Subcutaneous abdominal adipose tissue (tissue), 5 donors: ENCODE measurements around the gene DDTL.
A peak's percentile ranks its signal among the peaks of the same experiment; 100 is the strongest.

Source experiments
- H3K27ac ChIP-seq: one replicate; pipeline ENCODE4 v1.7.0; 2013; ENCODE audit warnings: low read depth, mild to moderate bottlenecking, inconsistent platforms, low read length, moderate library complexity
- H3K27me3 ChIP-seq, 5 donors: one replicate each; pipeline ENCODE4 v1.7.0; 2013; ENCODE audit warnings: low read length in 5 of 5, inconsistent platforms in 1 of 5; ENCODE audit not compliant: control insufficient read depth in 5 of 5, insufficient read depth in 4 of 5
- H3K36me3 ChIP-seq, 5 donors: one replicate each; pipeline ENCODE4 v1.7.0; 2013; ENCODE audit warnings: low read length in 5 of 5; ENCODE audit not compliant: control insufficient read depth in 5 of 5, insufficient read depth in 5 of 5
- H3K4me1 ChIP-seq, 5 donors: one replicate each; pipeline ENCODE4 v1.7.0; 2013; ENCODE audit warnings: low read length in 5 of 5, mild to moderate bottlenecking in 3 of 5, moderate library complexity in 1 of 5; ENCODE audit not compliant: control insufficient read depth in 5 of 5, insufficient read depth in 5 of 5
- H3K4me3 ChIP-seq, 5 donors: one replicate each; pipeline ENCODE4 v1.7.0; 2013; ENCODE audit warnings: low read length in 5 of 5, low read depth in 1 of 5
- H3K9ac ChIP-seq, 5 donors: one replicate each; pipeline ENCODE4 v1.7.0; 2013; ENCODE audit warnings: low read length in 5 of 5, mild to moderate bottlenecking in 4 of 5, moderate library complexity in 3 of 5
- H3K9me3 ChIP-seq, 5 donors: one replicate each; pipeline ENCODE4 v1.7.0; 2013; ENCODE audit warnings: low read length in 5 of 5; ENCODE audit not compliant: control insufficient read depth in 5 of 5
- donor health status: healthy.
- donor health status: healthy.
- donor health status: healthy.
- donor health status: healthy.
- donor health status: healthy.

Gene DDTL

GRCh38 chr22:24003887-24004286 lies 37.2 kb downstream of the DDTL start:
- no peaks in the 10 kb centered on the region for H3K9me3 ChIP-seq
- peaks cover 3 to 9% (median 8%) of the 10 kb centered on the region in 5 donors for H3K4me1 ChIP-seq
- H3K27me3 ChIP-seq = peaks cover 0 to 3% (median 0%) of the 10 kb centered on the region in 5 donors
- no peak overlapping the region for H3K27ac ChIP-seq
- no peak overlapping the region for H3K4me3 ChIP-seq
- no peaks in the 10 kb centered on the region for H3K36me3 ChIP-seq
- no peak overlapping the region for H3K9ac ChIP-seq

GRCh38 chr22:24005201-24005600 lies 38.5 kb downstream of the DDTL start, which contains the start of gene GSTT4:
TSS of gene GSTT4 (minus strand) at chr22:24005453. CDS start at chr22:24005356, 97 bp downstream.
- H3K4me1 ChIP-seq = peaks cover 3 to 9% (median 8%) of the 10 kb centered on the region in 5 donors
- H3K27me3 ChIP-seq = peaks cover 0 to 3% (median 0%) of the 10 kb centered on the region in 5 donors
- no peak within 1 kb of the TSS for H3K4me3 ChIP-seq
- H3K9ac ChIP-seq = peak within 1 kb of the TSS in 2 of 5 donors; percentile 8 to 18
- no peaks in the 10 kb centered on the region for H3K9me3 ChIP-seq
- no peak within 1 kb of the TSS for H3K27ac ChIP-seq
- no peaks in the 10 kb centered on the region for H3K36me3 ChIP-seq

- no peak overlapping the region for H3K9ac ChIP-seq
- peaks cover 3 to 14% (median 12%) of the 10 kb centered on the region in 5 donors for H3K4me1 ChIP-seq
- H3K36me3 ChIP-seq = no peaks in the 10 kb centered on the region
- peaks cover 0 to 3% (median 0%) of the 10 kb centered on the region in 5 donors for H3K27me3 ChIP-seq
- H3K27ac ChIP-seq = no peak overlapping the region
- no peaks in the 10 kb centered on the region for H3K9me3 ChIP-seq
- H3K4me3 ChIP-seq = no peak overlapping the region
These were observed 39.7 kb downstream of the DDTL start for GRCh38 chr22:24006207-24006913.

GRCh38 chr22:24006914-24007214 lies 40.2 kb downstream of the DDTL start:
- Histone ChIP-seq H3K36me3 (no peaks in the 10 kb centered on the region), H3K9me3 (no peaks in the 10 kb centered on the region), H3K27ac (no peak overlapping the region), H3K9ac (no peak overlapping the region), H3K27me3 (peaks cover 0 to 3% (median 0%) of the 10 kb centered on the region in 5 donors), H3K4me3 (no peak overlapping the region), H3K4me1 (peaks cover 3 to 19% (median 17%) of the 10 kb centered on the region in 5 donors)

- Histone ChIP-seq H3K27ac (no peak overlapping the region), H3K9me3 (no peaks in the 10 kb centered on the region), H3K4me3 (no peak overlapping the region), H3K27me3 (no peaks in the 10 kb centered on the region), H3K4me1 (peaks cover 5 to 25% (median 23%) of the 10 kb centered on the region in 5 donors), H3K36me3 (no peaks in the 10 kb centered on the region), H3K9ac (no peak overlapping the region)
These were observed 40.7 kb downstream of the DDTL start for GRCh38 chr22:24007253-24008021.

- Histone ChIP-seq H3K9me3 (no peaks in the 10 kb centered on the region), H3K4me3 (no peak overlapping the region), H3K27ac (no peak overlapping the region), H3K4me1 (peaks cover 5 to 28% (median 24%) of the 10 kb centered on the region in 5 donors), H3K36me3 (no peaks in the 10 kb centered on the region), H3K9ac (no peak overlapping the region), H3K27me3 (no peaks in the 10 kb centered on the region)
These were observed 41.3 kb downstream of the DDTL start for GRCh38 chr22:24008022-24008283.

GRCh38 chr22:24008381-24009226 lies 41.9 kb downstream of the DDTL start:
- Histone ChIP-seq H3K4me1 (peaks cover 5 to 28% (median 24%) of the 10 kb centered on the region in 5 donors), H3K36me3 (no peaks in the 10 kb centered on the region), H3K27ac (no peak overlapping the region), H3K9ac (no peak overlapping the region), H3K27me3 (no peaks in the 10 kb centered on the region), H3K4me3 (no peak overlapping the region), H3K9me3 (no peaks in the 10 kb centered on the region)

- H3K9ac ChIP-seq = no peak overlapping the region
- no peaks in the 10 kb centered on the region for H3K36me3 ChIP-seq
- H3K27ac ChIP-seq = no peak overlapping the region
- H3K4me1 ChIP-seq = peaks cover 5 to 28% (median 24%) of the 10 kb centered on the region in 5 donors
- H3K9me3 ChIP-seq = no peaks in the 10 kb centered on the region
- no peak overlapping the region for H3K4me3 ChIP-seq
- no peaks in the 10 kb centered on the region for H3K27me3 ChIP-seq
These were observed 42.7 kb downstream of the DDTL start for GRCh38 chr22:24009227-24010017.

- Histone ChIP-seq H3K27ac (no peak overlapping the region), H3K36me3 (no peaks in the 10 kb centered on the region), H3K9me3 (no peaks in the 10 kb centered on the region), H3K9ac (no peak overlapping the region), H3K27me3 (no peaks in the 10 kb centered on the region), H3K4me3 (no peak overlapping the region), H3K4me1 (peaks cover 5 to 27% (median 24%) of the 10 kb centered on the region in 5 donors)
These were observed 43.3 kb downstream of the DDTL start for GRCh38 chr22:24010018-24010391.
